Stimulated activated CD4-positive, alpha-beta T cell treated with anti-CD3 and anti-CD28 coated beads, Interleukin-1b, Interleukin-23, amount 100 ng/mL, for 1 hour (primary cell): ENCODE data around the gene ST3GAL6.

Source experiments
- DNase-seq, 2 donors: peaks; one replicate each; pipeline ENCODE4 v3.0.0-alpha.2; 2020; ENCODE audit warnings: low read depth in 2 of 2

ST3GAL6 gene

GRCh38 chr3:98763076-98763475 is at the start of gene ST3GAL6:
TSS of gene ST3GAL6 (plus strand) at chr3:98763340. CDS start at chr3:98768441, 5,101 bp downstream.
- no peak for DNase-seq

- DNase-seq: no peak
Measured at GRCh38 chr3:98713984-98714383, 49.2 kb upstream of the ST3GAL6 start.

GRCh38 chr3:98717584-98717983 is 45.6 kb upstream of the ST3GAL6 start:
- DNase-seq: no peak

- no peak for DNase-seq
Measured at GRCh38 chr3:98718730-98719129, 44.4 kb upstream of the ST3GAL6 start.

- no peak for DNase-seq
Measured at GRCh38 chr3:98721776-98722175, 41.4 kb upstream of the ST3GAL6 start.

GRCh38 chr3:98722389-98722788 is 40.8 kb upstream of the ST3GAL6 start:
- DNase-seq: no peak

- DNase-seq: no peak
Measured at GRCh38 chr3:98725352-98725751, 37.8 kb upstream of the ST3GAL6 start.

GRCh38 chr3:98726084-98726483 is 37.1 kb upstream of the ST3GAL6 start:
- DNase-seq: no peak

- DNase-seq: no peak
Measured at GRCh38 chr3:98727638-98728037, 35.5 kb upstream of the ST3GAL6 start.

- no peak for DNase-seq
Measured at GRCh38 chr3:98728672-98729071, 34.5 kb upstream of the ST3GAL6 start.

- no peak for DNase-seq
Measured at GRCh38 chr3:98730338-98730737, 32.8 kb upstream of the ST3GAL6 start.

GRCh38 chr3:98730886-98731537 is 32.1 kb upstream of the ST3GAL6 start:
- DNase-seq: no peak

GRCh38 chr3:98731720-98732285 is 31.3 kb upstream of the ST3GAL6 start:
- no peak for DNase-seq

GRCh38 chr3:98732286-98733052 is 30.7 kb upstream of the ST3GAL6 start:
- no peak for DNase-seq

GRCh38 chr3:98733053-98733811 is 29.9 kb upstream of the ST3GAL6 start:
- no peak for DNase-seq

- DNase-seq: no peak
Measured at GRCh38 chr3:98733812-98734281, 29.3 kb upstream of the ST3GAL6 start.

GRCh38 chr3:98734306-98734705 is 28.8 kb upstream of the ST3GAL6 start:
- no peak for DNase-seq

GRCh38 chr3:98734735-98735134 is 28.4 kb upstream of the ST3GAL6 start:
- no peak for DNase-seq

GRCh38 chr3:98735296-98735695 is 27.8 kb upstream of the ST3GAL6 start:
- DNase-seq: no peak

GRCh38 chr3:98735761-98736269 is 27.3 kb upstream of the ST3GAL6 start:
- no peak for DNase-seq

- DNase-seq: no peak
Measured at GRCh38 chr3:98737301-98737700, 25.8 kb upstream of the ST3GAL6 start.

GRCh38 chr3:98739266-98739665 is 23.9 kb upstream of the ST3GAL6 start:
- DNase-seq: no peak
